ENCODE results near the gene HTR3C. TPM values are rescaled to one million over a fixed set of nuclear protein-coding genes. Genes with fewer than 3 reads are reported as not detected.
"Not testable (repeated sequence)": the region's sequence is repeated elsewhere in the genome, so short reads cannot be mapped to it uniquely, and the experiment has no call there.

The HTR3C gene
- total RNA-seq (not detected), polyA plus RNA-seq (not detected), total RNA-seq (not detected)

GRCh38 chr3:184052767-184053166, at the start of gene HTR3C:
Gene HTR3C (plus strand): TSS chr3:184053047. CDS start chr3:184053081, 34 bp downstream.
- no peaks in the 10 kb centered on the region for H3K4me1 ChIP-seq (ENCODE audit: control insufficient read depth in 2 of 2, insufficient read depth in 2 of 2, low read length in 2 of 2)
- ChIA-PET CTCF (no interaction called here), POLR2A (no interaction called here)

GRCh38 chr3:184003187-184003967, 49.5 kb upstream of the HTR3C start:
- Histone ChIP-seq H3K4me3 (ENCODE audit: low read length) (no peak overlapping the region), H3K4me1 (ENCODE audit: control insufficient read depth in 2 of 2, insufficient read depth in 2 of 2, low read length in 2 of 2) (no peaks in the 10 kb centered on the region), H3K36me3 (ENCODE audit: control insufficient read depth in 2 of 3, insufficient read depth in 3 of 3, low read length in 3 of 3) (no peaks in the 10 kb centered on the region), H3K27me3 (ENCODE audit: control insufficient read depth in 2 of 2, insufficient read depth in 2 of 2, low read length in 2 of 2) (no peaks in the 10 kb centered on the region), H3K27ac (ENCODE audit: low read depth, low read length) (no peak overlapping the region), H3K9me3 (ENCODE audit: control insufficient read depth in 2 of 3, low read length in 3 of 3) (no peaks in the 10 kb centered on the region)
- H3K36me3 Mint-ChIP-seq: peaks cover 3 to 18% (median 10%) of the 10 kb centered on the region in 5 donors
- ATAC-seq: no peak
- no peaks in the 10 kb centered on the region for H3K27me3 Mint-ChIP-seq
- H3K9me3 Mint-ChIP-seq: no peaks in the 10 kb centered on the region
- ChIA-PET POLR2A (interaction anchor here (0.5 kb wide), 1 partner anchor 786 kb away, joined by 3 read pairs; no protein-coding TSS in a partner anchor), CTCF (interaction anchor here (0.5 to 0.7 kb wide), 2 partner anchors 120 to 136 kb away, joined by 3 to 4 read pairs; no protein-coding TSS in a partner anchor)
- DNase-seq: no peak
- peaks cover 10 to 12% (median 11%) of the 10 kb centered on the region in 7 donors for H3K4me1 Mint-ChIP-seq
- intact Hi-C loops (cut with micrococcal nuclease): no loop called here
- H3K27ac Mint-ChIP-seq: no peak overlapping the region
- H3K4me3 Mint-ChIP-seq: no peak overlapping the region

More at GRCh38 chr3:184052767-184053166, at the start of gene HTR3C:
- no peaks in the 10 kb centered on the region for H3K27me3 ChIP-seq (ENCODE audit: control insufficient read depth in 2 of 2, insufficient read depth in 2 of 2, low read length in 2 of 2)
- H3K27ac ChIP-seq (ENCODE audit: low read depth, low read length): no peak within 1 kb of the TSS
- intact Hi-C loops (cut with micrococcal nuclease): no loop called here
- H3K36me3 ChIP-seq (ENCODE audit: control insufficient read depth in 2 of 3, insufficient read depth in 3 of 3, low read length in 3 of 3): no peaks in the 10 kb centered on the region
- Mint-ChIP-seq H3K4me1 (peaks cover 0 to 5% (median 0%) of the 10 kb centered on the region in 7 donors), H3K27me3 (peaks cover 0 to 22% (median 12%) of the 10 kb centered on the region in 5 donors), H3K27ac (no peak within 1 kb of the TSS), H3K36me3 (no peaks in the 10 kb centered on the region), H3K9me3 (no peaks in the 10 kb centered on the region), H3K4me3 (no peak within 1 kb of the TSS)
- no peak for ATAC-seq
- no peak within 1 kb of the TSS for H3K4me3 ChIP-seq (ENCODE audit: low read length)
- no peak for DNase-seq
- H3K9me3 ChIP-seq (ENCODE audit: control insufficient read depth in 2 of 3, low read length in 3 of 3): no peaks in the 10 kb centered on the region

- Histone ChIP-seq H3K9me3 (ENCODE audit: control insufficient read depth in 2 of 3, low read length in 3 of 3) (no peaks in the 10 kb centered on the region), H3K36me3 (ENCODE audit: control insufficient read depth in 2 of 3, insufficient read depth in 3 of 3, low read length in 3 of 3) (no peaks in the 10 kb centered on the region), H3K4me3 (ENCODE audit: low read length) (no peak overlapping the region), H3K27me3 (ENCODE audit: control insufficient read depth in 2 of 2, insufficient read depth in 2 of 2, low read length in 2 of 2) (no peaks in the 10 kb centered on the region), H3K27ac (ENCODE audit: low read depth, low read length) (no peak overlapping the region), H3K4me1 (ENCODE audit: control insufficient read depth in 2 of 2, insufficient read depth in 2 of 2, low read length in 2 of 2) (no peaks in the 10 kb centered on the region)
- CTCF ChIA-PET: no interaction called here
- DNase-seq (no peak), ATAC-seq (no peak)
- no peaks in the 10 kb centered on the region for H3K27me3 Mint-ChIP-seq
- POLR2A ChIA-PET: no interaction called here
- intact Hi-C loops (cut with micrococcal nuclease): no loop called here
- no peak overlapping the region for H3K4me3 Mint-ChIP-seq
- no peak overlapping the region for H3K27ac Mint-ChIP-seq
- peaks cover 3 to 14% (median 11%) of the 10 kb centered on the region in 5 donors for H3K36me3 Mint-ChIP-seq
- H3K4me1 Mint-ChIP-seq: peaks cover 10 to 12% (median 11%) of the 10 kb centered on the region in 7 donors
- H3K9me3 Mint-ChIP-seq: no peaks in the 10 kb centered on the region
These were observed 48.4 kb upstream of the HTR3C start for GRCh38 chr3:184004476-184004875.

GRCh38 chr3:184005941-184006507, 46.8 kb upstream of the HTR3C start:
- H3K27me3 ChIP-seq (ENCODE audit: control insufficient read depth in 2 of 2, insufficient read depth in 2 of 2, low read length in 2 of 2): no peaks in the 10 kb centered on the region
- POLR2A ChIA-PET: no interaction called here
- no peak overlapping the region for H3K27ac ChIP-seq (ENCODE audit: low read depth, low read length)
- peak overlapping the region in 2 of 10 donors; percentile 28 to 48 for H3K4me3 Mint-ChIP-seq
- peak overlapping the region in 1 of 9 donors; percentile 48 for H3K27ac Mint-ChIP-seq
- H3K36me3 ChIP-seq (ENCODE audit: control insufficient read depth in 2 of 3, insufficient read depth in 3 of 3, low read length in 3 of 3): peaks cover 0 to 1% (median 0%) of the 10 kb centered on the region in 3 experiments
- CTCF ChIA-PET: no interaction called here
- intact Hi-C loops (cut with micrococcal nuclease): no loop called here
- no peaks in the 10 kb centered on the region for H3K27me3 Mint-ChIP-seq
- H3K9me3 Mint-ChIP-seq: no peaks in the 10 kb centered on the region
- ATAC-seq (peak; percentile 58), DNase-seq (peak in 5 of 9 donors; percentile 18 to 52 (median 44))
- no peaks in the 10 kb centered on the region for H3K4me1 ChIP-seq (ENCODE audit: control insufficient read depth in 2 of 2, insufficient read depth in 2 of 2, low read length in 2 of 2)
- H3K9me3 ChIP-seq (ENCODE audit: control insufficient read depth in 2 of 3, low read length in 3 of 3): no peaks in the 10 kb centered on the region
- H3K4me3 ChIP-seq (ENCODE audit: low read length): no peak overlapping the region
- H3K36me3 Mint-ChIP-seq: peaks cover 4 to 22% (median 13%) of the 10 kb centered on the region in 5 donors
- H3K4me1 Mint-ChIP-seq: peaks cover 10 to 12% (median 11%) of the 10 kb centered on the region in 7 donors

- H3K36me3 Mint-ChIP-seq: peaks cover 6 to 30% (median 16%) of the 10 kb centered on the region in 5 donors
- intact Hi-C loops (cut with micrococcal nuclease); H3K4me3 Mint-ChIP-seq; DNase-seq; H3K4me1 ChIP-seq (ENCODE audit: control insufficient read depth in 2 of 2, insufficient read depth in 2 of 2, low read length in 2 of 2); H3K27ac ChIP-seq (ENCODE audit: low read depth, low read length); H3K9me3 ChIP-seq (ENCODE audit: control insufficient read depth in 2 of 3, low read length in 3 of 3); H3K27me3 ChIP-seq (ENCODE audit: control insufficient read depth in 2 of 2, insufficient read depth in 2 of 2, low read length in 2 of 2); POLR2A ChIA-PET; H3K27ac Mint-ChIP-seq; H3K27me3 Mint-ChIP-seq; CTCF ChIA-PET; H3K9me3 Mint-ChIP-seq; H3K36me3 ChIP-seq (ENCODE audit: control insufficient read depth in 2 of 3, insufficient read depth in 3 of 3, low read length in 3 of 3); ATAC-seq; H3K4me3 ChIP-seq (ENCODE audit: low read length): not testable (repeated sequence)
- H3K4me1 Mint-ChIP-seq: peaks cover 6 to 12% (median 10%) of the 10 kb centered on the region in 7 donors
These were observed 45.6 kb upstream of the HTR3C start for GRCh38 chr3:184007143-184007813.

- no peak overlapping the region for H3K27ac ChIP-seq (ENCODE audit: low read depth, low read length)
- ChIA-PET CTCF (interaction anchor here (0.6 kb wide), 1 partner anchor 717 kb away, joined by 3 read pairs; no protein-coding TSS in a partner anchor), POLR2A (no interaction called here)
- Mint-ChIP-seq H3K36me3 (peaks cover 6 to 36% (median 21%) of the 10 kb centered on the region in 5 donors), H3K27ac (no peak overlapping the region), H3K9me3 (no peaks in the 10 kb centered on the region), H3K27me3 (no peaks in the 10 kb centered on the region), H3K4me3 (no peak overlapping the region), H3K4me1 (peaks cover 6 to 15% (median 12%) of the 10 kb centered on the region in 7 donors)
- no peaks in the 10 kb centered on the region for H3K4me1 ChIP-seq (ENCODE audit: control insufficient read depth in 2 of 2, insufficient read depth in 2 of 2, low read length in 2 of 2)
- intact Hi-C loops (cut with micrococcal nuclease): no loop called here
- H3K9me3 ChIP-seq (ENCODE audit: control insufficient read depth in 2 of 3, low read length in 3 of 3): no peaks in the 10 kb centered on the region
- ATAC-seq (no peak), DNase-seq (no peak)
- H3K4me3 ChIP-seq (ENCODE audit: low read length): no peak overlapping the region
- H3K36me3 ChIP-seq (ENCODE audit: control insufficient read depth in 2 of 3, insufficient read depth in 3 of 3, low read length in 3 of 3): peaks cover 0 to 15% (median 0%) of the 10 kb centered on the region in 3 experiments
- no peaks in the 10 kb centered on the region for H3K27me3 ChIP-seq (ENCODE audit: control insufficient read depth in 2 of 2, insufficient read depth in 2 of 2, low read length in 2 of 2)
These were observed 44.7 kb upstream of the HTR3C start for GRCh38 chr3:184008161-184008560.
